GM19043 (cell line): ENCODE results near the gene SELENOI.

Source experiments
- ATAC-seq: cut with Tn5 transposase; IDR thresholded peaks from one replicate; pipeline ENCODE4 v1.9.1; 2021; ENCODE audit warnings: low read depth; ENCODE audit not compliant: unreplicated experiment

The SELENOI gene

GRCh38 chr2:26401739-26402541 lies 56.0 kb downstream of the SELENOI start, which contains the start of gene DRC1:
TSS of gene DRC1 (plus strand) at chr2:26401920. CDS start at chr2:26401990, 70 bp downstream.
- ATAC-seq = no peak

GRCh38 chr2:26407526-26407925 lies 61.6 kb downstream of the SELENOI start:
- no peak for ATAC-seq

GRCh38 chr2:26409785-26410184 lies 63.8 kb downstream of the SELENOI start:
- ATAC-seq = no peak

GRCh38 chr2:26410764-26411243 lies 64.9 kb downstream of the SELENOI start:
- no peak for ATAC-seq

- ATAC-seq = no peak
Measured at GRCh38 chr2:26411419-26411818, 65.5 kb downstream of the SELENOI start.

GRCh38 chr2:26412091-26412673 lies 66.2 kb downstream of the SELENOI start:
- no peak for ATAC-seq

- no peak for ATAC-seq
Measured at GRCh38 chr2:26414311-26414710, 68.4 kb downstream of the SELENOI start.

- no peak for ATAC-seq
Measured at GRCh38 chr2:26421961-26422360, 76.0 kb downstream of the SELENOI start.

GRCh38 chr2:26422947-26423629 lies 77.1 kb downstream of the SELENOI start:
- ATAC-seq = no peak

- ATAC-seq = no peak
Measured at GRCh38 chr2:26423750-26424149, 77.8 kb downstream of the SELENOI start.

- no peak for ATAC-seq
Measured at GRCh38 chr2:26424221-26424620, 78.3 kb downstream of the SELENOI start.

- no peak for ATAC-seq
Measured at GRCh38 chr2:26428846-26429245, 82.9 kb downstream of the SELENOI start.

GRCh38 chr2:26429779-26430578 lies 84.0 kb downstream of the SELENOI start:
- no peak for ATAC-seq

- ATAC-seq = no peak
Measured at GRCh38 chr2:26430826-26431225, 84.9 kb downstream of the SELENOI start.

GRCh38 chr2:26432363-26432762 lies 86.4 kb downstream of the SELENOI start:
- ATAC-seq = no peak

GRCh38 chr2:26432859-26433258 lies 86.9 kb downstream of the SELENOI start:
- no peak for ATAC-seq

- no peak for ATAC-seq
Measured at GRCh38 chr2:26435106-26435505, 89.2 kb downstream of the SELENOI start.

GRCh38 chr2:26438526-26438925 lies 92.6 kb downstream of the SELENOI start:
- no peak for ATAC-seq

GRCh38 chr2:26438926-26439325 lies 93.0 kb downstream of the SELENOI start:
- ATAC-seq = no peak

GRCh38 chr2:26442301-26442700 lies 96.4 kb downstream of the SELENOI start:
- no peak for ATAC-seq

- ATAC-seq = no peak
Measured at GRCh38 chr2:26442707-26443106, 96.8 kb downstream of the SELENOI start.
